ENCODE results near the gene AGK. TPM values are rescaled to one million over a fixed set of nuclear protein-coding genes. Genes with fewer than 3 reads are reported as not detected.
"Not testable (repeated sequence)": the region's sequence is repeated elsewhere in the genome, so short reads cannot be mapped to it uniquely, and the experiment has no call there.

Gene AGK
- total RNA-seq, 4 donors from 2014 or later = 15.3 to 42.7 (median 19.4) TPM

DNA sequence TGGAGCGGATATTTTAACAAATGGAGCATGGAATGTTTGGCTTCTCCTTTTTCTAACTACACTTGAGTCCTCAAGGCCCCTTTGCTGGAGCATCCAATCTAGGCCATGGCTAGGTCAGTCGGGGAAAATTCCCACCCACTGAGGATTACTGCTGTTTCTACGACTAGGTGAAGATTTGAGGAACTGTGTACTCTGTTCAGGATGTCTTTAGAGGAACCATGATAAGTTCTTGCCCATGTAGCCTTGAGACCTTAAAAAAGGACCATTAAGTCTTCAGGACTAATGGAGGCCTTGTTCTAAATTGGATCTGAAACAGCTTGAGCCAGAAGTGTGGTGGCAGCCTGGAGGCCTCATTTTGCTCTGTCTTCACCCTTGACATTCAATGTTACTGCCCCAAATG, 6.2 kb downstream of the AGK start:
- Histone ChIP-seq H3K9me3 (no peaks in the 10 kb centered on the region), H3K36me3 (peaks cover 7% of the 10 kb centered on the region), H3K4me1 (peaks cover 5% of the 10 kb centered on the region), H3K4me3 (no peak overlapping the region), H3K27me3 (no peaks in the 10 kb centered on the region), H3K27ac (no peak overlapping the region)
- TF ChIP-seq, protein P1, sequence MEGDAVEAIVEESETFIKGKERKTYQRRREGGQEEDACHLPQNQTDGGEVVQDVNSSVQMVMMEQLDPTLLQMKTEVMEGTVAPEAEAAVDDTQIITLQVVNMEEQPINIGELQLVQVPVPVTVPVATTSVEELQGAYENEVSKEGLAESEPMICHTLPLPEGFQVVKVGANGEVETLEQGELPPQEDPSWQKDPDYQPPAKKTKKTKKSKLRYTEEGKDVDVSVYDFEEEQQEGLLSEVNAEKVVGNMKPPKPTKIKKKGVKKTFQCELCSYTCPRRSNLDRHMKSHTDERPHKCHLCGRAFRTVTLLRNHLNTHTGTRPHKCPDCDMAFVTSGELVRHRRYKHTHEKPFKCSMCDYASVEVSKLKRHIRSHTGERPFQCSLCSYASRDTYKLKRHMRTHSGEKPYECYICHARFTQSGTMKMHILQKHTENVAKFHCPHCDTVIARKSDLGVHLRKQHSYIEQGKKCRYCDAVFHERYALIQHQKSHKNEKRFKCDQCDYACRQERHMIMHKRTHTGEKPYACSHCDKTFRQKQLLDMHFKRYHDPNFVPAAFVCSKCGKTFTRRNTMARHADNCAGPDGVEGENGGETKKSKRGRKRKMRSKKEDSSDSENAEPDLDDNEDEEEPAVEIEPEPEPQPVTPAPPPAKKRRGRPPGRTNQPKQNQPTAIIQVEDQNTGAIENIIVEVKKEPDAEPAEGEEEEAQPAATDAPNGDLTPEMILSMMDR (IDR thresholded peaks at IDR 0.05) = no peak
- TF ChIP-seq EP300 (IDR thresholded peaks at IDR 0.05) (no peak), POLR2AphosphoS5 (IDR thresholded peaks at IDR 0.05) (no peak), POLR2A (IDR thresholded peaks at IDR 0.05) (no peak)
- DNase-seq (ENCODE audit: low spot score in 2 of 2) = no peak
- 86% methylated on average over 3 of the region's 3 CpGs for WGBS

DNA sequence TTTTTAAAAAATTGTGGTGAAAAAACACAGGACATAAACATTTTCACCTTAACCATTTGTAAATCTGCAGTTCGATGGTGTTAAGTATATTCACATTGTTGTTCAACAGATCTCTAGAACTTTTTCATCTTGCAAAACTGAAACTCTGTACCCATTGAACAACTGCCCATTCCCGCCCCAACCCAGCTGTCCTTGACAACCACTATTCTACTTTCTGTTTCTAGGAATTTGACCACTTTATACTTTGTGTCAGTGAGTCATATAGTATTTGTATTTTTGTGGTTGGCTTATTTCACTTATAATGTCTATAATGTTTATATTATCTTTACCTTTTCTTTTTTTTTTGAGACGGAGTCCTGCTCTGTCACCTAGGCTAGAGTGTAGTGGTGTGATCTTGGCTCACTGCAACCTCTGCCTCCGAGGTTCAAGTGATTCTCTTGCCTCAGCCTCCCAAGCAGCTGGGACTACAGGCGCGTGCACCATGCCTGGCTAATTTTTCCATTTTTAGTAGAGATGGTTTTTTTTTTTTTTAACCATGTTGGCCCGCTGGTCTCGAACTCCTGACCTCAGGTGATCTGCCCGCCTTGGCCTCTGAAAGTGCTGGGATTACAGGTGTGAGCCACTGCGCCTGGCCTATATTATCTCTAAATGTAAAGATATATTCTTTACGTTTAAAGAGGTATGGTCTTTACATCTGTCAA, 6.8 kb downstream of the AGK start:
- 90% methylated on average over 11 of the region's 11 CpGs for WGBS
- not testable (repeated sequence) for H3K27me3 ChIP-seq; DNase-seq (ENCODE audit: low spot score in 2 of 2); H3K9me3 ChIP-seq; H3K4me3 ChIP-seq; H3K4me1 ChIP-seq; H3K27ac ChIP-seq
- H3K36me3 ChIP-seq = peaks cover 10% of the 10 kb centered on the region

DNA sequence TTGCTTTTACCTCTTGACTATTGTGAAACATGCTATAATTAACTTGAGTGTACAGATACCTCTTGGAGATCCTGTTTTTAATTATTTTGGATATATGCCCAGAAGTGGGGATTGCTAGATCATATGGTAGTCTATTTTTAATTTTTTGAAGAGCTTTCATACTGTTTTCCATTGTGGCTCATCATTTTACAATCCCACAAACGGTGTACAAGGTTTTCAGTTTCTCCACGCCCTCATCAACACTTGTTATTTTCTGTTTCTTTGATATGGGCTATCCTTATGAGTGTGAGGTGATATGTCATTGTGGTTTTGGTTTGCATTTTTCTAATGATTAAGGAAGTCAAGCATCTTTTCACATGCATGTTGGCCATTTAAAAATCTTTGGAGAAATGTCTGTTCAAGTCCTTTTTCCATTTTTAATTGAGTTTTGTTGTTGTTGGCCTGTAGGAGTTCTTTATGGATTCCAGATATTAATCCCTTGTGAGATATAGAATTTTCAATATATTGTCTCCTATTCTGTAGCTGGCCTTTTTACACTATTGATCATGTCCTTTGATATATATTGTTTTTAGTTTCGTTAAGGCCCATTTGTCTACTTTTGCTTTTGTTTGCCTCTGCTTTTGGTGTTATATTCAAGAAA, 7.5 kb downstream of the AGK start:
- Histone ChIP-seq H3K4me3 (no peak overlapping the region), H3K4me1 (no peaks in the 10 kb centered on the region), H3K27ac (no peak overlapping the region), H3K9me3 (no peaks in the 10 kb centered on the region), H3K36me3 (peaks cover 10% of the 10 kb centered on the region), H3K27me3 (no peaks in the 10 kb centered on the region)
- WGBS = 61% methylated on average over 3 of the region's 3 CpGs
- TF ChIP-seq, protein P1 (IDR thresholded peaks at IDR 0.05) = no peak
- no peak for TF ChIP-seq EP300 (IDR thresholded peaks at IDR 0.05)
- DNase-seq (ENCODE audit: low spot score in 2 of 2) = no peak

DNA sequence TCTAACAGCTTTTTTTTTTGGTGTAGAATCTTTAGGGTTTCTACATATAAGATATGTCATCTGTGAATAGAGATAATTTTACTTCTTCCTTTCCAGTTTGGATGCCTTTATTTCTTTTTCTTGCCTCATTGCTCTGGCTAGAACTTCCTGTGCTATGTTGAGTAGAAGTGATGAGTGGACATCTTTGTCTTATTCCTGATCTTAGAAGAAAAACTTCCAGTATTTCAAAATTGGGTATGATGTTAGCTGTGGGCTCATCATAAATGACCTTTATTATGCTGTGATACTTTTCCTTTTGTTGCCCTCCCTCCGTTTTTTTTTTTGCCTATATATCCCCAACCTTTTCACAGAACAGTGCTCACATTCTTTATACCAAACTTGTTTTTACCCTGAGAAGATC, 8.8 kb downstream of the AGK start:
- TF ChIP-seq EP300 (IDR thresholded peaks at IDR 0.05) (no peak), POLR2A (IDR thresholded peaks at IDR 0.05) (no peak), POLR2AphosphoS5 (IDR thresholded peaks at IDR 0.05) (no peak)
- TF ChIP-seq, protein P1 (IDR thresholded peaks at IDR 0.05) = no peak
- H3K27me3 ChIP-seq = no peaks in the 10 kb centered on the region
- WGBS = 88% methylated on average over 1 of the region's 1 CpG
- H3K36me3 ChIP-seq = peaks cover 22% of the 10 kb centered on the region
- no peaks in the 10 kb centered on the region for H3K9me3 ChIP-seq
- no peak overlapping the region for H3K4me3 ChIP-seq
- no peak overlapping the region for H3K27ac ChIP-seq
- no peaks in the 10 kb centered on the region for H3K4me1 ChIP-seq
- no peak for DNase-seq (ENCODE audit: low spot score in 2 of 2)

DNA sequence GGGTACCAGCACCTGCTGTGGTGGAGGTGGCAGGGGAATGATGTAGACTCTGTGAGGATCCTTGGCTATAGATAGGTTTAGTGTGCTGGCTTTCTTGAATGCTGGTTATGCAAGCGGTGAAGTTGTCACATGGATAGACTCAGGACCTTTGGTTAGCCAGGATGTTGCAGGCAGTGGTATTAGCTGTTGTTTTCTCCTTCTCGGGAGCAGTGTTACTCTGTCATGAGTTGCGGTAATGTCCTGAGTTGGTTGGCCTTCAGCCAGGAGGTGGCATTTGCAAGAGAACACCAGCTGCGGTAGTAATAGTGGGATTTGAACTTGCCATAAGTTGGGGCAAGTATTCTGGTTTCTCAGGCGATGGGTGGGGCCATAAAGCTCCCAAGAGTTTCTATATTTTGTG, 10.8 kb downstream of the AGK start:
- H3K27me3 ChIP-seq = no peaks in the 10 kb centered on the region
- WGBS = 81% methylated on average over 4 of the region's 5 CpGs
- no peaks in the 10 kb centered on the region for H3K4me1 ChIP-seq
- H3K4me3 ChIP-seq = no peak overlapping the region
- DNase-seq (ENCODE audit: low spot score in 2 of 2) = no peak
- H3K9me3 ChIP-seq = no peaks in the 10 kb centered on the region
- peaks cover 30% of the 10 kb centered on the region for H3K36me3 ChIP-seq
- no peak overlapping the region for H3K27ac ChIP-seq
- TF ChIP-seq, protein P1 (IDR thresholded peaks at IDR 0.05) = no peak
- no peak for TF ChIP-seq POLR2AphosphoS5 (IDR thresholded peaks at IDR 0.05)
- no peak for TF ChIP-seq EP300 (IDR thresholded peaks at IDR 0.05)
- TF ChIP-seq POLR2A (IDR thresholded peaks at IDR 0.05) = no peak
